Hepatocyte (in vitro differentiated cells): ENCODE results near the gene KIAA0825. TPM values are rescaled to one million over a fixed set of nuclear protein-coding genes. Genes with fewer than 3 reads are reported as not detected.
"Not testable (repeated sequence)": the region's sequence is repeated elsewhere in the genome, so short reads cannot be mapped to it uniquely, and the experiment has no call there.

Experiments
- DNase-seq: peaks from one replicate; pipeline ENCODE4 v3.0.0-alpha.2; 2016; ENCODE audit warnings: low spot score
- H2AFZ ChIP-seq: fragments of 200-600 bp; sonication (generic); 2 replicates; pipeline ENCODE4 v1.6.0; 2016; ENCODE audit warnings: antibody characterized with exemption, mild to moderate bottlenecking
- H3K27ac ChIP-seq: fragments of 200-600 bp; sonication (generic); 2 replicates; pipeline ENCODE4 v1.5.1; 2016; ENCODE audit warnings: mild to moderate bottlenecking
- H3K27me3 ChIP-seq: fragments of 200-600 bp; sonication (generic); 2 replicates; pipeline ENCODE4 v1.6.1; 2016
- H3K36me3 ChIP-seq: fragments of 200-600 bp; sonication (generic); replicated peaks from 2 replicates; pipeline ENCODE4 v1.5.1; 2016; ENCODE audit warnings: low read depth; ENCODE audit not compliant: insufficient read depth
- H3K4me1 ChIP-seq: fragments of 200-600 bp; sonication (generic); 2 replicates; pipeline ENCODE4 v1.5.1; 2016; ENCODE audit warnings: mild to moderate bottlenecking, moderate library complexity; ENCODE audit not compliant: insufficient read depth
- H3K4me2 ChIP-seq: fragments of 200-600 bp; sonication (generic); 2 replicates; pipeline ENCODE4 v1.6.0; 2016
- H3K4me3 ChIP-seq: fragments of 200-600 bp; sonication (generic); 2 replicates; pipeline ENCODE4 v1.5.1; 2016; ENCODE audit warnings: mild to moderate bottlenecking
- H3K79me2 ChIP-seq: fragments of 200-600 bp; sonication (generic); 2 replicates; pipeline ENCODE4 v1.6.0; 2017; ENCODE audit warnings: mild to moderate bottlenecking
- H3K9me2 ChIP-seq: fragments of 200-600 bp; sonication (generic); replicated peaks from 2 replicates; pipeline ENCODE4 v1.6.0; 2017; ENCODE audit warnings: mild to moderate bottlenecking; ENCODE audit not compliant: insufficient read depth
- H3K9me3 ChIP-seq: fragments of 200-600 bp; sonication (generic); 2 replicates; pipeline ENCODE4 v1.5.1; 2016; ENCODE audit warnings: low read depth, mild to moderate bottlenecking
- H4K20me1 ChIP-seq: fragments of 200-600 bp; sonication (generic); 2 replicates; pipeline ENCODE4 v1.6.0; 2016; ENCODE audit warnings: mild to moderate bottlenecking; ENCODE audit not compliant: insufficient read depth, poor library complexity, severe bottlenecking
- EZH2 ChIP-seq: fragments of 200-600 bp; sonication (generic); IDR thresholded peaks from 2 replicates; pipeline ENCODE4 v1.6.1; 2016; ENCODE audit warnings: antibody characterized with exemption, mild to moderate bottlenecking, borderline replicate concordance
- EZH2phosphoT487 ChIP-seq: fragments of 200-600 bp; sonication (generic); IDR thresholded peaks from one replicate; pipeline ENCODE4 v1.6.1; 2018; ENCODE audit warnings: antibody characterized with exemption, mild to moderate bottlenecking, low read depth, moderate library complexity; ENCODE audit not compliant: unreplicated experiment, severe bottlenecking
- WGBS: methylation state at CpG from one replicate; pipeline ENCODE4 v1.1.6; 2016; ENCODE audit warnings: low lambda C conversion rate; ENCODE audit errors: missing lambda C conversion rate; 5-methylcytosine and 5-hydroxymethylcytosine counted together
- polyA plus RNA-seq: library from polyadenylated mRNA; unstranded; fragments of >200 nt; fragmentation: Nextera tagmentation; extraction: Ambion mirVana; gene quantifications from 2 replicates; pipeline ENCODE4 v1.2.1, GENCODE V29; 2016
- total RNA-seq: library from RNA; depleted of rRNA; stranded (reverse); fragments of >200 nt; gene quantifications from 2 replicates; pipeline ENCODE4 v1.2.3, GENCODE V29; 2014
- TF ChIP-seq, protein P1 (sequence below): fragments of 200-600 bp; sonication (generic); IDR thresholded peaks from 2 replicates; pipeline ENCODE4 v1.5.1; 2016; ENCODE audit warnings: antibody characterized with exemption, mild to moderate bottlenecking; ENCODE audit not compliant: poor library complexity

The KIAA0825 gene
- total and polyA plus RNA-seq, 2 experiments from 2014 or later, result 2.1 to 4.5 TPM

DNA sequence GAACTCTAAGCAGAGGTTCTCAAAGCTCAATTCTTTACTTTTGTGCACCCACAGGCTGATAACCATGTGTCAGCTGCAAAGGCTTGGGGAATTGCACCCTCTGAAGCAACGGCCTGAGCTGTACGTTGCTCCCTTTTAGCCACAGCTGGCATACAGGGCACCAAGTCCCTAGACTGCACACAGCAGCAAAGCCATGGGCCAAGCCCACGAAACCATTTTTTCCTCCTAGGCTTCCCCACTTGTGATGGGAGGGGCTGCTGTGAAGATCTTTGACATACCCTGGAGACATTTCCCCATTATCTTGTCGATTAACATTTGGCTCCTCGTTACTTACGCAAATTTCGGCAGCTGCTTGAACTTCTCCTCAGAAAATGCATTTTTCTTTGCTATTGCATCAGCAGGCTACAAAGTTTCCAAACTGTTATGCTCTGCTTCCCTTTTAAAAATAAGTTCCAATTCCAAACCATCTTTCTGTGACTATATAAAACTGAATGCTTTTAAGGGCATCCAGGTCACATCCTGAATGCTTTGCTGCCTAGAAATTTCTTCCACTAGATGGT is 23.0 kb downstream of the KIAA0825 start:
- H3K27ac ChIP-seq, result no peak overlapping the region
- TF ChIP-seq EZH2phosphoT487 (no peak), EZH2 (no peak)
- TF ChIP-seq, protein P1, sequence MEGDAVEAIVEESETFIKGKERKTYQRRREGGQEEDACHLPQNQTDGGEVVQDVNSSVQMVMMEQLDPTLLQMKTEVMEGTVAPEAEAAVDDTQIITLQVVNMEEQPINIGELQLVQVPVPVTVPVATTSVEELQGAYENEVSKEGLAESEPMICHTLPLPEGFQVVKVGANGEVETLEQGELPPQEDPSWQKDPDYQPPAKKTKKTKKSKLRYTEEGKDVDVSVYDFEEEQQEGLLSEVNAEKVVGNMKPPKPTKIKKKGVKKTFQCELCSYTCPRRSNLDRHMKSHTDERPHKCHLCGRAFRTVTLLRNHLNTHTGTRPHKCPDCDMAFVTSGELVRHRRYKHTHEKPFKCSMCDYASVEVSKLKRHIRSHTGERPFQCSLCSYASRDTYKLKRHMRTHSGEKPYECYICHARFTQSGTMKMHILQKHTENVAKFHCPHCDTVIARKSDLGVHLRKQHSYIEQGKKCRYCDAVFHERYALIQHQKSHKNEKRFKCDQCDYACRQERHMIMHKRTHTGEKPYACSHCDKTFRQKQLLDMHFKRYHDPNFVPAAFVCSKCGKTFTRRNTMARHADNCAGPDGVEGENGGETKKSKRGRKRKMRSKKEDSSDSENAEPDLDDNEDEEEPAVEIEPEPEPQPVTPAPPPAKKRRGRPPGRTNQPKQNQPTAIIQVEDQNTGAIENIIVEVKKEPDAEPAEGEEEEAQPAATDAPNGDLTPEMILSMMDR, result no peak
- no peaks in the 10 kb centered on the region for H4K20me1 ChIP-seq
- no peak overlapping the region for H2AFZ ChIP-seq
- H3K9me2 ChIP-seq, result no peaks in the 10 kb centered on the region
- no peaks in the 10 kb centered on the region for H3K27me3 ChIP-seq
- WGBS, result 94% methylated on average over 7 of the region's 7 CpGs
- no peaks in the 10 kb centered on the region for H3K9me3 ChIP-seq
- DNase-seq, result no peak
- H3K79me2 ChIP-seq, result no peaks in the 10 kb centered on the region
- H3K4me3 ChIP-seq, result no peak overlapping the region
- H3K4me1 ChIP-seq, result no peaks in the 10 kb centered on the region
- no peaks in the 10 kb centered on the region for H3K36me3 ChIP-seq
- H3K4me2 ChIP-seq, result no peak overlapping the region

DNA sequence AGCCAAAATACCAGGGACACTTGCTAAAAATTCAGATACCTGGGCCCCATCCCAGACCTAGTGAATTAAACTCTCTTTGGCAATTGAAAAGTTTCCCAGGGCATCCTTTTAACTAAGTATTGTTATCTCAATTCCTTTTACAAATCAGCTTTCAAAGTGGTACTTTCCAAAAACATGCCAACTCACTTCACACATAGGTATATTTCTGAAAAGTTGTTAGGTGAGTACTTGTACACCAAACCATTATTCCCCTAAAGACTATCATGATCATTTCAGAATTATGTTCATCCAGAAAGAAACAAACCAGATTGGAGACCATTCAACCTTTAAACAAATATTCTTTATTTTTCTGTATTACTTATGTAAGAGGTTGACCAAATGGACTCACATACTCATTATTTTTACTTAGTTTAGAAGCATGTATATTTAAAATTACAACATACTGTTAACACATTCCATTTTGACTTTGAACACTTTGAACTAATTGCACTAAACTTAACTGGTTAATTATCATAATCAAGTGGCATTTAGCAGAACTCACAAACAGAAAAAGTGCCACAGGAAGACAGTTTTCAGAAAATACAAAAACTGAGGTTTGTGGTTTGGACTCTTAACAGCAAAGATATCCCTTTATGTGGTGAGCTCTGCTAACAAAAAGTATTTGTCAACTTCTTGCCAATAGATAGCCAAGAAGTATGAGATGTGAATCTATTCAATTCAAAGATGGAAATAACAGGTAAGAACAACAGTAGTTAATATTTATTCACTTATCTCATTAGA is 40.7 kb downstream of the KIAA0825 start:
- Histone ChIP-seq H3K4me3 (no peak overlapping the region), H3K79me2 (no peaks in the 10 kb centered on the region), H3K4me1 (no peaks in the 10 kb centered on the region), H3K9me2 (no peaks in the 10 kb centered on the region), H2AFZ (no peak overlapping the region), H3K27ac (no peak overlapping the region), H3K4me2 (no peak overlapping the region), H3K36me3 (no peaks in the 10 kb centered on the region), H3K27me3 (no peaks in the 10 kb centered on the region), H4K20me1 (no peaks in the 10 kb centered on the region), H3K9me3 (no peaks in the 10 kb centered on the region)
- TF ChIP-seq, protein P1, result no peak
- TF ChIP-seq EZH2 (no peak), EZH2phosphoT487 (no peak)
- DNase-seq, result no peak

DNA sequence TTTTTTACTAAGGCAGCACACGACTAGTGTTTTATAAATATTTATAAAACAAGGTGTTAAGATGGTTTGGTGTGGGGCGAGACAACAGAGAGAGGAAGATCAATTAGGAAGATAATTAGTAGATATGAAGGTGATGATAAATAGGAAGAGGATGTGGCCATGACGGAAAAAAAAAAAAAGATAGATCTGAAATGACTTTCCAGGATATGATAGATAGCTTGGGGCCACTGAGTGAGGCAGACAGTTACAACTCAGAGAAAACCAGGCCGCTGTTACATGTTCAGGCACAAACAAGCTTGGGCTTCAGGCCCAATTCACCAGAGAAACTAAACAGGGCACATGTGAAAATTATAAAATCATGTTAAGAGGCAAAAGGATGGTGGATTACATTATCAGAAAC is 43.2 kb downstream of the KIAA0825 start:
- no peak overlapping the region for H3K4me2 ChIP-seq
- no peaks in the 10 kb centered on the region for H3K4me1 ChIP-seq
- H3K79me2 ChIP-seq, result no peaks in the 10 kb centered on the region
- H4K20me1 ChIP-seq, result no peaks in the 10 kb centered on the region
- H3K36me3 ChIP-seq, result no peaks in the 10 kb centered on the region
- DNase-seq, result no peak
- H3K9me2 ChIP-seq, result no peaks in the 10 kb centered on the region
- H2AFZ ChIP-seq, result no peak overlapping the region
- TF ChIP-seq, protein P1, result no peak
- H3K4me3 ChIP-seq, result no peak overlapping the region
- no peak overlapping the region for H3K27ac ChIP-seq
- H3K27me3 ChIP-seq, result no peaks in the 10 kb centered on the region
- no peaks in the 10 kb centered on the region for H3K9me3 ChIP-seq
- WGBS, result 87% methylated on average over 4 of the region's 4 CpGs

DNA sequence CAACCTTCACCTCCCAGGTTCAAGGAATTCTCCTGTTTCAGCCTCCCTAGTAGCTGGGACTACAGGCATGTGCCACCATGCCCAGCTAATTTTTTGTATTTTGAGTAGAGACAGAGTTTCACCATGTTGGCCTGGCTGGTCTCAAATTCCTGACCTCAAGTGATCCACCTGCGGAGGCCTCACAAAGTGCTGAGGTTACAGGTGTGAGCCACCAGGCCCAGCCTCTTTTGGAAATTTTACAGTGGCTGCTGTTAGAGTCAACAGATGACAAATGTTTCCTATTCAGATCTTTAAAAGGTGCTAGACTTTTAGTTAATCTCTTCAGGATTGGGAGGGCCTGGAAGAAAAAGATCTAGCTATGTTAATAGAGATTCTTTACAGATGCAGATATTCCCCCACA is 45.1 kb downstream of the KIAA0825 start:
- not testable (repeated sequence) for H4K20me1 ChIP-seq, H3K9me3 ChIP-seq, H3K9me2 ChIP-seq, DNase-seq, H3K36me3 ChIP-seq, H3K27ac ChIP-seq, H3K27me3 ChIP-seq, H3K4me3 ChIP-seq, H3K79me2 ChIP-seq, H3K4me2 ChIP-seq, H3K4me1 ChIP-seq, H2AFZ ChIP-seq
- WGBS, result 86% methylated on average over 1 of the region's 1 CpG
